ENCODE data around the gene ARAP1. TPM values are rescaled to one million over a fixed set of nuclear protein-coding genes. Genes with fewer than 3 reads are reported as not detected.

Gene ARAP1
- total RNA-seq, 1 experiment from 2014 or later: 86.2 TPM

DNA sequence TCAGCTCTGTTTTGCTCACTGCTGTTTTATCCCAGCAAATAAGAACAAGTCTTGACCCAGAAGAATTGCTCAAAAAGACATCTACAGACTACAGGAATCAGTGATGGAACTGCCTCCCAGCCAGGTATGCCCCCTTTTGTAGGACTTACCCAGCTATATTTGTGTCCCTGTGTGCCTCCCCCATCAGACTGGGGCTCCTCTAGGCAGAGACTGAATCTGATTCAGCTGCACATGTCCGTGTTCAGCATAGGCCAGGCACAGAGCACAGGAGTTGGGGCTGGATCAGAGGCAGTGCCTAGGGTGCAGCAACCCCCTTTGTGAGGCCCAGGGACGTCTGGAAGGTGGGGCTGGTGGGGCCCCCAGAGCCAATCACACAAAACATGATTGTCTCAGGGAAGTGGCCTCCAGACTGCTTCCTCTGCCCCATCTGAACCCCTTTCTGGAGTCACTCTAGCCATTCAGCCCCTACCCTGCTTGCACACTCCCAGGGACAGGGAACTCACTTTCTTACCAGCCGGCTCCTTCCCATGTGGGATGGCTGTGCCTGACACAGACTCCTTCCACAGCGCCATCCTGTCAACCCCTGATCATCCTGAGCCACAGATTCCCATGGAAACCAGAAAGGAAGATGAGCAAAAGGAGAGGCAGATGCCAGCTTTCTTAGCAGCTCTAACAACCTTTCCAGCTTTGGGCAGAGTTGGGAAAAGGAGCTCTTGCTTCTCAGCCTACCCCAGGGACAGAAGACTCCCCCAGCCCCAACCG lies 102.8 kb downstream of the ARAP1 start:
- ChIA-PET POLR2A (ENCODE audit: unreplicated experiment) (no interaction called here), CTCF (no interaction called here)
- Histone ChIP-seq H3K27ac (ENCODE audit: low read length) (no peak overlapping the region), H3K4me1 (ENCODE audit: insufficient read depth, low read length) (no peaks in the 10 kb centered on the region), H3F3A (ENCODE audit: low read length, unreplicated experiment) (no peaks in the 10 kb centered on the region), H4K20me1 (ENCODE audit: low read length) (no peaks in the 10 kb centered on the region), H2AFZ (ENCODE audit: low read length) (no peak overlapping the region), H3K4me2 (ENCODE audit: low read length) (no peak overlapping the region), H3K9ac (ENCODE audit: low read length) (no peak overlapping the region), H3K79me2 (ENCODE audit: low read length) (no peaks in the 10 kb centered on the region), H3K27me3 (ENCODE audit: low read length) (no peaks in the 10 kb centered on the region), H3K4me3 (ENCODE audit: low read length) (no peak overlapping the region), H3K9me2 (replicated peaks; ENCODE audit: low read length) (no peaks in the 10 kb centered on the region), H3K9me3 (ENCODE audit: low read length) (no peaks in the 10 kb centered on the region), H3K36me3 (ENCODE audit: low read depth, low read length) (no peaks in the 10 kb centered on the region)
- DNase-seq (no peak), ATAC-seq (no peak)
- BruUV-seq (replicated peaks): no TSS peak
- TF ChIP-seq, protein P1, sequence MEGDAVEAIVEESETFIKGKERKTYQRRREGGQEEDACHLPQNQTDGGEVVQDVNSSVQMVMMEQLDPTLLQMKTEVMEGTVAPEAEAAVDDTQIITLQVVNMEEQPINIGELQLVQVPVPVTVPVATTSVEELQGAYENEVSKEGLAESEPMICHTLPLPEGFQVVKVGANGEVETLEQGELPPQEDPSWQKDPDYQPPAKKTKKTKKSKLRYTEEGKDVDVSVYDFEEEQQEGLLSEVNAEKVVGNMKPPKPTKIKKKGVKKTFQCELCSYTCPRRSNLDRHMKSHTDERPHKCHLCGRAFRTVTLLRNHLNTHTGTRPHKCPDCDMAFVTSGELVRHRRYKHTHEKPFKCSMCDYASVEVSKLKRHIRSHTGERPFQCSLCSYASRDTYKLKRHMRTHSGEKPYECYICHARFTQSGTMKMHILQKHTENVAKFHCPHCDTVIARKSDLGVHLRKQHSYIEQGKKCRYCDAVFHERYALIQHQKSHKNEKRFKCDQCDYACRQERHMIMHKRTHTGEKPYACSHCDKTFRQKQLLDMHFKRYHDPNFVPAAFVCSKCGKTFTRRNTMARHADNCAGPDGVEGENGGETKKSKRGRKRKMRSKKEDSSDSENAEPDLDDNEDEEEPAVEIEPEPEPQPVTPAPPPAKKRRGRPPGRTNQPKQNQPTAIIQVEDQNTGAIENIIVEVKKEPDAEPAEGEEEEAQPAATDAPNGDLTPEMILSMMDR (conservative IDR thresholded peaks at IDR 0.05; ENCODE audit: low read depth, low read length): no peak
- TF ChIP-seq EZH2phosphoT487 (IDR thresholded peaks at IDR 0.05; ENCODE audit: borderline replicate concordance, low read length) (no peak), EZH2 (IDR thresholded peaks at IDR 0.05; ENCODE audit: low read length, unreplicated experiment) (no peak)
- intact Hi-C loops (cut with micrococcal nuclease): no loop called here

DNA sequence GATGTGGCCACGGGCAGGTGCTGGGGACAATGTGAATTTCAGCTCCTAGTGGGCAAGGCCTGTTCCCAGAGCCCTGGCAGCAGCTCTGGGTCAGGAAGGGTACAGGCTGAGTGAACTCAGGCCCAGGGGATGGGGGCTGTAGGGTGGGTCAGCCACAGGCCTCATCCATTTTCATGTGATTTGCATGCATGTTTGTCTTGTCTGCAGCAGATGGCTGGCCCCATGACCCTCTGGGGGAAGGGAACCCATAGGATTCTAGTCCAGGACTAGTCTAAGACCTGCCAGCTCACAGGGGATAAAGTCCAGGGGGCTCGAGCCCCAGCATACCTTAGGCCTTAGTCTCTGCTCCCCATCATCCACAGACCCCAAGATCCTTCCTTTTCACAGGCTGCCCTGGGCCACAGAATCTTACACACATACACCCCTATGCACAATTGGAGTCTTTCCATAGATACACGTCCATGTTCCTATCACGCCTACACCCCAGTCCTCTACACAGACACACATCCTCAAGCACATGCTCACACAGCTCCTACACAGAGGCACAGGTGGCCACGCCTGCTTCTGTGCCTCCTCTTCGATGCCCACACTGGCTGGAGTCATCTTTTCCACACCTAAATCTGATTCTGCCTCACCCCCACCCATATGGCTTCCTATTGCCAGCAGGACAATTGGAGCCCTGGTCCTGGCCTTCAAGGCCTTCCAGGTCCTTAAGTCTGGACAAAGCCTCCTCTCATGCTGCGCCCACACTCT lies 103.6 kb downstream of the ARAP1 start:
- no peaks in the 10 kb centered on the region for H3K36me3 ChIP-seq (ENCODE audit: low read depth, low read length)
- CTCF ChIA-PET: no interaction called here
- H3K79me2 ChIP-seq (ENCODE audit: low read length): no peaks in the 10 kb centered on the region
- TF ChIP-seq EZH2phosphoT487 (IDR thresholded peaks at IDR 0.05; ENCODE audit: borderline replicate concordance, low read length): no peak
- TF ChIP-seq, protein P1 (conservative IDR thresholded peaks at IDR 0.05; ENCODE audit: low read depth, low read length): no peak
- TF ChIP-seq EZH2 (IDR thresholded peaks at IDR 0.05; ENCODE audit: low read length, unreplicated experiment): no peak
- POLR2A ChIA-PET (ENCODE audit: unreplicated experiment): no interaction called here
- no peaks in the 10 kb centered on the region for H3K9me3 ChIP-seq (ENCODE audit: low read length)
- H2AFZ ChIP-seq (ENCODE audit: low read length): no peak overlapping the region
- no peaks in the 10 kb centered on the region for H4K20me1 ChIP-seq (ENCODE audit: low read length)
- no peak overlapping the region for H3K4me2 ChIP-seq (ENCODE audit: low read length)
- H3K9me2 ChIP-seq (replicated peaks; ENCODE audit: low read length): no peaks in the 10 kb centered on the region
- H3K4me3 ChIP-seq (ENCODE audit: low read length): no peak overlapping the region
- no peaks in the 10 kb centered on the region for H3F3A ChIP-seq (ENCODE audit: low read length, unreplicated experiment)
- no TSS peak for BruUV-seq (replicated peaks)
- ATAC-seq: no peak
- DNase-seq: no peak
- H3K27me3 ChIP-seq (ENCODE audit: low read length): no peaks in the 10 kb centered on the region
- peaks cover 3% of the 10 kb centered on the region; the same call in 1 of the 2 replicates for H3K4me1 ChIP-seq (ENCODE audit: insufficient read depth, low read length)
- no peak overlapping the region for H3K27ac ChIP-seq (ENCODE audit: low read length)
- H3K9ac ChIP-seq (ENCODE audit: low read length): no peak overlapping the region
- intact Hi-C loops (cut with micrococcal nuclease): no loop called here

DNA sequence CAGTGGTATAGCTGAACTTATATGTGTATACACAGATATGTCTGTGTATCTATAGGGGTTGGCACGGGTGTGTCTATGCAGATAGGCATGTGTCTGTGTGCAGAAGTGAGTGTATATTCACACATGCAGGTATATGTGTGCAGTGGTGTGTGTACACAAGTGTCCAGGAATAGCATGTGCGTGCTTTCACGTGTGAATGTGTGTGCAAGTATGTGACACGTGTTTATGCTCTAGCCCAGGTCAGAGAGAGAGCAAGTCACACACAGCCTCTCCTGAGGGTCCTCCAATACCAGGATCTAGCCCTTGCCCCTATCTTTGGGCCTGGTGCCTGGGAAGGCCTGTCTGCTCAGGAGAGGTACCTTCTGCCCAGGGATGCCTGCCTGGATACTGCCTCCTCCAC lies 104.3 kb downstream of the ARAP1 start:
- Histone ChIP-seq H3K4me1 (ENCODE audit: insufficient read depth, low read length) (peaks cover 7% of the 10 kb centered on the region; the same call in 1 of the 2 replicates), H3K27ac (ENCODE audit: low read length) (no peak overlapping the region), H3K4me2 (ENCODE audit: low read length) (no peak overlapping the region), H3K4me3 (ENCODE audit: low read length) (no peak overlapping the region), H3F3A (ENCODE audit: low read length, unreplicated experiment) (no peaks in the 10 kb centered on the region), H3K36me3 (ENCODE audit: low read depth, low read length) (no peaks in the 10 kb centered on the region), H2AFZ (ENCODE audit: low read length) (no peak overlapping the region), H4K20me1 (ENCODE audit: low read length) (no peaks in the 10 kb centered on the region), H3K27me3 (ENCODE audit: low read length) (no peaks in the 10 kb centered on the region), H3K79me2 (ENCODE audit: low read length) (no peaks in the 10 kb centered on the region), H3K9me3 (ENCODE audit: low read length) (no peaks in the 10 kb centered on the region), H3K9ac (ENCODE audit: low read length) (no peak overlapping the region), H3K9me2 (replicated peaks; ENCODE audit: low read length) (no peaks in the 10 kb centered on the region)
- no peak for DNase-seq
- no peak for ATAC-seq
- CTCF ChIA-PET: no interaction called here
- intact Hi-C loops (cut with micrococcal nuclease): no loop called here
- POLR2A ChIA-PET (ENCODE audit: unreplicated experiment): no interaction called here
- no TSS peak for BruUV-seq (replicated peaks)
- TF ChIP-seq, protein P1 (conservative IDR thresholded peaks at IDR 0.05; ENCODE audit: low read depth, low read length): no peak
- TF ChIP-seq EZH2 (IDR thresholded peaks at IDR 0.05; ENCODE audit: low read length, unreplicated experiment): no peak
- TF ChIP-seq EZH2phosphoT487 (IDR thresholded peaks at IDR 0.05; ENCODE audit: borderline replicate concordance, low read length): no peak

All from PC-3 (cell line).